GM18951 (cell line): ENCODE results near the gene SDHB.
A peak's percentile ranks its signal among the peaks of the same experiment; 100 is the strongest.

Experiments used
- POLR2A ChIP-seq: IDR thresholded peaks from 4 replicates; pipeline ENCODE4 v1.6.1; 2011; ENCODE audit warnings: mild to moderate bottlenecking; ENCODE audit not compliant: insufficient read length, insufficient read depth; ENCODE audit errors: extremely low read depth
- in situ Hi-C: fragments of 300-500 bp; cut with MboI; formaldehyde crosslinking; loops from one replicate; pipeline ENCODE4 v1.12.0; 2022; ENCODE audit warnings: low sequenced_read_pairs, mixed read lengths, inconsistent platforms; ENCODE audit not compliant: unreplicated experiment

Gene SDHB

DNA sequence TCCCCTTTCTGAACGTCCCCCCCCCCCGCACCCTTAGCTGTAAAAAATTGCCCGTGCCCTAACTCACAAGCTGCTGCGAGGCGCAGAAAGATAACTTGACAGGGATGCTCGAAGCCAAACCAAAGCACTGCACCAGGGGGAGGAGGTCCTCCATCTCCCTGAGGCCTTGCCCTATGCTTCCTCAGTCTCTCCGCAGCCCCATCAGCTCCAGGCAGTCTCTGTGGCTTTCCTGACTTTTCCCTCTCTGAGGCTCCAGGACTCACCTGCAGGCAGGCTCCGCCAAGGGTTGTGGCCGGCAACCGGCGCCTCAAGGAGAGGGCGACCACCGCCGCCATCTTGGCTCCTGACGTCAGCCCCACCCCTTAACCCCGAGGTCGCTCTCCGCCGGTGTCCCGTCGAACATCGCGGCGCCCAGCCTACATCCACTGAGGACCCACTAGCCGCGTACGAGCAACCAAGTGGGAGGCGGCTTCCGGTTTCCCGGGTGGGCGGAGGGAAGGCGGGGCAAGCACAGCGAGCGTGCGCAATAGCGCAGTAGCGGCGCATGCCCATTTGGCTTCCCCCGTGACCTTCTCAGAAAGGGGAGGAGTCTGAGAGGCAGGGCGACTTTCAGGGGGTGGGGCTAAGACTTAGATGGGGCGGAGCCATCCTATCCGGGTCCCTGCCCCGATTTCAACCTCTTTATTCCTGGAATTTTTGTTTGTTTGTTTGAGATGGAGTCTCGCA lies at the start of gene SDHB:
Gene SDHB (minus strand): TSS at position 348 of the 726 bp plus-strand sequence. CDS start 13 bp downstream, at position 335.
- in situ Hi-C loops, result no loop called here
- TF ChIP-seq POLR2A, result peak; percentile 85

DNA sequence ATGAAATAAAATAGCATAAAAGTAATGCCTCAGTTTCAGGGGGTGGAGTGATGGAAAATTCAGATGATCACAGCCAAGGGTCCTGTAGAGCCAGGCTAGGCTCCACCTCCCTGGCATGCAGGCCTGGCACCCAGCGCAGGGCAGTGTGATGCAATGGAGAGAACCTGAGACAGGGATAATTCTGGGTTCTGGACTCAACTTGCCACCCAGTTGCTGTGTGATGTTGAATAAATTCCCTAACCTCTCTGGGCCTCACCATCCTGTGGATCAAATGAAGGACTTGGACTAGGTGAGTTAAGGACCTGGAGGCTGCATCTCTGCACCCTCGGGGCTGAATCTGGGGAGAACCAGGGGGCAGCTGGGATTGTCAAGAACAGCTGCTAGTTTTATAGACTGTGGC lies 48.4 kb upstream of the SDHB start:
- in situ Hi-C loops, result no loop called here
- no peak for TF ChIP-seq POLR2A

GRCh38 chr1:17101261-17101660 lies 47.4 kb upstream of the SDHB start:
- in situ Hi-C loops, result no loop called here
- no peak for TF ChIP-seq POLR2A

- in situ Hi-C loops, result no loop called here
- no peak for TF ChIP-seq POLR2A
These were observed 45.9 kb upstream of the SDHB start for GRCh38 chr1:17099616-17100340.

DNA sequence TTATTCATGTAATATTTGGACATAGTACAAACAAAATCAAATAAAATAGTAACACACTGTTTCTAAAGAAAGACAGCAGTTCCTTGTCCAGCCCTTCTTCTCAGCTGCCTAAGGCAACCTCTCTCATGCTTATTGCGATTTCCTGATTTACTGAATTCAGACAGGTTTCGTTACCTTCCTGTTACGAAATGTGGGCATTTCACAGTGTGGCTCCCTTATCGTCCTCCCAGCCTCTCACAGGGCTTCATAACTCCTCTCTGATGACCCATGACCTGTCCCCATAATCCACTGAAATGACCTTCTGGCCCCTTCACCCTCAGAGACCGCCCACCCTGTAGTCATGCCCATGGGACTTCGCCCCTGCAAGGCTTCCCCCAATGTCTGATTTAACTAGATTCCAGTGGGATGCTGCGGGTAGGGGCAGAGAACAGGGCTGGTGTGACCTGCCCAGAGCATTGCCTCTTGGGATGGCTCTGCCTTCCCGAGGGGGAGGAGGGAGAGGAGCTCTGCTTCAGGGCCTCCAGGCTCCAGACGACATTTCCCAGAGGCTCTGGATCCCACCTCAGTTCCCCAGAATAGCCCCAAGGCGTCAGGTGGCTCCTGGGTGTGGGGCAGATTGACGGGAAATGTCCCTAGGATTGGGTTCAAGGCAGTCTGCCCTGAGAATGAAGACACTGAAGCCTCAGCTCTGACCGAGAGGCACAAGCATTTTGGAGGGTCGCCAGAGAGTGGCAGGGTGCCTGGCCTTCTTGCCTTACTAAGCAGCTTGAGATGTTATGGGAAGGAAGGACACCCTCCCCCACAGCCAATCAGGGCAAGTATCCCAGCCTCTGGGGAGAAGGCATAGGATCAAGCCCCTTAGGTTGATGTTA lies 44.9 kb upstream of the SDHB start:
- no peak for TF ChIP-seq POLR2A
- in situ Hi-C loops, result no loop called here

DNA sequence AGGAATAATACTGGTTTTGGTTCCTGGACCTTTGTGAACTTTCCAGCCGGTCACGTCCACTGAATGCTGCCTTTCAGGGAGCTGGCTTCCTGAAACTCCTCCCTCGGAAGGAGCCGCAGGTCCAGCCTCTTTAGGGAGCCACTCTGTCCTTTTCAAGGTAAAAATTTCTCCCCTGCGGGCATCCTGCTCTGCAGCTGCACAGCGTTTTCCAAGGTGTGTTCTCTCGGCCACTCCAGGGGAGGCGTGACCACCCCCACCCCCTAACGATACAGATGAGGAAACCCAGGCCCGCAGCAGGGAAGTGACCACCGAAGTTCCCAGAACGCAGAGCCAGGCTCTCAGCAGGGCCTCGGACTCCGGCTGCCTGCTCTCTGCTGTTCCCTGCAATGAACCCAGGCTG lies 44.0 kb upstream of the SDHB start:
- in situ Hi-C loops, result no loop called here
- TF ChIP-seq POLR2A, result no peak

- in situ Hi-C loops, result no loop called here
- TF ChIP-seq POLR2A, result no peak
These were observed 43.3 kb upstream of the SDHB start for GRCh38 chr1:17097147-17097546.

DNA sequence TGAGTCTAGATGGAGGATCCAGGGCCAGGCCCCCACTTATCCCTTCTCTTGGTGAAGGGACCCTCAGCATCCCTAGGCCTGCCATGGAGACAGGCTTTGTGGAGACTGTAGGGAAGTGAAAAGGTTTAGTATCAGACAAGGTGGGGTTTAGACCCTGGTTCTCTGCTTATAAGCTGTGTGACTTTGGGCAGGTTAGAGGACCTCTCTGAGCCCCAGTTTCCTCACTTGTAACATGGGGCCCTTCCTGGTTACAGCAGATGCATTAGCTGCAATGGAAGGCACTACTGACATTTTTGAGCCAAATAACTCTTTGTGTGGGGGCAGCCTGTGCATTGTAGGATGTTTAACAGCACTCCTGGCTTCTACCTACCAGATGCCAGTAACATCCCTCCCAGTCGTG lies 42.8 kb upstream of the SDHB start:
- in situ Hi-C loops, result no loop called here

GRCh38 chr1:17095141-17095540 lies 41.3 kb upstream of the SDHB start:
- in situ Hi-C loops, result no loop called here
- no peak for TF ChIP-seq POLR2A

More for the DNA sequence above, 42.8 kb upstream of the SDHB start:
- no peak for TF ChIP-seq POLR2A

GRCh38 chr1:17094664-17095063 lies 40.8 kb upstream of the SDHB start:
- in situ Hi-C loops, result no loop called here
- no peak for TF ChIP-seq POLR2A

- in situ Hi-C loops, result no loop called here
- TF ChIP-seq POLR2A, result no peak
These were observed 40.1 kb upstream of the SDHB start for GRCh38 chr1:17093822-17094393.

DNA sequence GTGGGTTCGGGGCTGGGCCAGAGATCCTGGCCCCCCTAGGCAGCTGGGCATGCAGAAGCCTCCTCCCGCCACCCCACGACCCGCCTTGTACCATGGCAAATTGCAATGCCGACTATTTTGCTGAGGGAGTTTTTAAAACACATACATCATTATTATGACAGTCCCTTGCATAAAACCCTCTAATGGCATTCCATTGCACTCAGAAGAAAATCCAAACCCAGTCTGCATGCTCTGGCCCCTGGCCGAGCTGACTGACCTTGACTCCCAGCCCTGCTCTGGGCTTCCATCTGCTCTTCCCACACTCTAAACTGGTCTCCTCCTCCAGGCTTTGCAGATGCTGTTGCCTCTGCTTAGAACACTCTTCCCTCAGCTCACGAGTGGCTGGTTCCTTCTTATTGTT lies 37.4 kb upstream of the SDHB start:
- no peak for TF ChIP-seq POLR2A
- in situ Hi-C loops, result no loop called here

- in situ Hi-C loops, result no loop called here
- no peak for TF ChIP-seq POLR2A
These were observed 35.7 kb upstream of the SDHB start for GRCh38 chr1:17089506-17089905.

GRCh38 chr1:17086751-17087150 lies 32.9 kb upstream of the SDHB start:
- in situ Hi-C loops, result no loop called here
- no peak for TF ChIP-seq POLR2A
